HG03432 (cell line): ENCODE measurements around the gene NDOR1.
"Not testable (repeated sequence)": the region's sequence is repeated elsewhere in the genome, so short reads cannot be mapped to it uniquely, and the experiment has no call there.

ENCODE experiments used
- ATAC-seq: cut with Tn5 transposase; IDR thresholded peaks from one replicate; pipeline ENCODE4 v1.9.1; 2021; ENCODE audit warnings: mild to moderate bottlenecking, moderate library complexity; ENCODE audit not compliant: unreplicated experiment

NDOR1 gene

GRCh38 chr9:137255448-137256114 lies 50.1 kb downstream of the NDOR1 start:
- ATAC-seq = no peak

GRCh38 chr9:137256362-137256761 lies 50.9 kb downstream of the NDOR1 start:
- no peak for ATAC-seq

GRCh38 chr9:137256856-137257255 lies 51.4 kb downstream of the NDOR1 start:
- no peak for ATAC-seq

GRCh38 chr9:137262173-137262908 lies 56.8 kb downstream of the NDOR1 start:
- not testable (repeated sequence) for ATAC-seq

- no peak for ATAC-seq
These were observed 57.4 kb downstream of the NDOR1 start for GRCh38 chr9:137262909-137263285.

GRCh38 chr9:137263506-137263905 lies 58.0 kb downstream of the NDOR1 start:
- ATAC-seq = no peak

- no peak for ATAC-seq
These were observed 58.6 kb downstream of the NDOR1 start for GRCh38 chr9:137264067-137264466.

GRCh38 chr9:137265496-137266161 lies 60.1 kb downstream of the NDOR1 start:
- ATAC-seq = no peak

- ATAC-seq = no peak
These were observed 60.6 kb downstream of the NDOR1 start for GRCh38 chr9:137266162-137266527.
